Erythroblast (primary cell): ENCODE data around the gene OGDH.

Source experiments
- GATA1 ChIP-seq: IDR thresholded peaks from 2 replicates; pipeline ENCODE4 v1.6.1; 2011; ENCODE audit warnings: low read depth, mild to moderate bottlenecking, control low read depth, low read length, moderate library complexity
- POLR2A ChIP-seq: IDR thresholded peaks from 2 replicates; pipeline ENCODE4 v1.6.1; 2011; ENCODE audit warnings: mild to moderate bottlenecking, low read length

DNA sequence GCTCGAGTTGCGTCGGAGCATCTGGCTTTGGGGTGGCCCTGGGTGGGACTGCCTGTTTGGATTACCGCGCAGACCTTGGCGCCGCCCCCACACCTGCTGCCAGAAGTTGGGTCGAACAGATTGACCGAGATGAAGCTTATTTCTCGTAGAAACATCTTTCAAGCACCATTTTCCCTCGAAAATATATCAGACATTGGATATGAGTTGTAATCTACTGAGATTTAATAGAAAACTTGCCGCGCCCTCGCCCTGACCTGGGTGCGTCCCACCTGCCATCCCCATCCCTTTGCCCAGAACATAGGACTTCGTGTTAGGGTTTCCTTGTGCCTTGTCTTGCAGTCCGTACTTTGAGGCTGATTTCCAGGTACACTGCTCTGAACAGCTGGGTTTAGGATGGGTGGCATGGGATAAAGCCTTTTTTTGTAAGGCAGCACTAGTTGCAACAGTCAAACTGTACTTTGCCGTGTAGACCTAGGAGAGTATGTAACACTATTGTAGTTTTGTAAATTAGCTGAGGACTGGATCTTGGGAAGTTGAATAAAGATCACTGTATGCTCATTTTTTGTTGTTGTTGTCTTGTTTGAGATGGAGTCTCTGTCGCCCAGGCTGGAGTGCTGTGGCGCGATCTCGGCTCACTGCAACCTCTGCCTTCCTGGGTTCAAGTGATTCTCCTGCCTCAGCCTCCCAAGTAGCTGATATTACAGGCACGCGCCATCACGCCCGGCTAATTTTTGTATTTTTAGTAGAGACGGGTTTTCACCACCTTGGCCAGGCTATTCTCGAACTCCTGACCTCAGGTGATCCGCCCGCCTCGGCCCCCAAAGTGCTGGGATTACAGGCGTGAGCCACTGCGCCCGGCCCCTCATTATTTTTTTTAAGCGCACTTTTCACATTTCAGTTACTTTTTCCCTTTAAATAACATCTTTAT lies 978 bp downstream of the OGDH start:
- TF ChIP-seq POLR2A = no peak
- TF ChIP-seq GATA1 = no peak
